ACHN (cell line): ENCODE measurements around the gene CSTPP1.
"Not testable (repeated sequence)": the region's sequence is repeated elsewhere in the genome, so short reads cannot be mapped to it uniquely, and the experiment has no call there.

Experiments
- DNase-seq: peaks from one replicate; pipeline ENCODE4 v3.0.0-alpha.2; 2015
- in situ Hi-C: cut with HindIII; loops from 2 replicates; pipeline ENCODE4 v1.10.0; 2017; ENCODE audit warnings: low sequenced_read_pairs, low pct_ligation_motif_present, low pct_unique_long_range_greater_than_20kb

Gene CSTPP1

GRCh38 chr11:47060807-47061206, 124.2 kb downstream of the CSTPP1 start:
- in situ Hi-C loops: no loop called here
- DNase-seq: no peak

GRCh38 chr11:47061429-47062178, 125.0 kb downstream of the CSTPP1 start:
- DNase-seq: no peak
- in situ Hi-C loops: no loop called here

DNA sequence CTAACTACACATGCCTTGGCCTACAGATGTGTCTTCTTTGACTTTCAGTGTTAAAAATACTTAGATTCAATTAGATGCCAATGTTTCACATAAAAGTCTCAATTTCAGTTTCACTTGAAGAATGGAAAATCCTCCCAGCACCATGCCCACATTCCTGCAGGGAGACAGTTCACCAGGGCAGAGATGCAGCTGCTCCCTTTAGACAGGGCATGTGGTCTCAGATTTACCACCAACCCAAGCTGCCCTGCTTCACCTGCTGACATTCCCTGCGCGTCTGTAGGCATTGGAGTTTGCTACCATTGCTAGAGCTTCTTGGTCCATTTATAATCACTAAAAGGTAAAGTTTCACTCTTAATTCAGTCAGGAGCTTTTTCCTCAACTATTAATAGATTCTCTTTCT, 126.2 kb downstream of the CSTPP1 start:
- in situ Hi-C loops: no loop called here
- no peak for DNase-seq

DNA sequence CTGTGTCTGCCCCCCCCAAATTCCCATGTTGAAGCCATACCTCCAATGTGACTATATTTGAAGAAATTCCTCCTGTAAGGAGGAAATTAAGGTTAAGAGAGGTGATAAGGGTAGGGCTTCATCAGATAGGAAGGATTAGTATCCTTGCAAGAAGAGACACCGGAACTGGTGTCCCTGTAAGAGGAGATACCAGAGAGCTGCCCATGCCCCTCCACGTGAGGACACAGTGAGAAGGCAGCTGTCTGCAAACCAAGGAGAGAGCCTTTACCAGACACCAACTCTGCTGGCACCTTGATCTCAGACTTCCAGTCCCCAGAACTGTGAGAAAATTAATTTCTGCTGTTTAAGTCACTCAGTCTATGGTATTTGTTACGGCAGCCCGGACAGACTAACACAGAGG, 130.8 kb downstream of the CSTPP1 start:
- in situ Hi-C loops: no loop called here
- no peak for DNase-seq

DNA sequence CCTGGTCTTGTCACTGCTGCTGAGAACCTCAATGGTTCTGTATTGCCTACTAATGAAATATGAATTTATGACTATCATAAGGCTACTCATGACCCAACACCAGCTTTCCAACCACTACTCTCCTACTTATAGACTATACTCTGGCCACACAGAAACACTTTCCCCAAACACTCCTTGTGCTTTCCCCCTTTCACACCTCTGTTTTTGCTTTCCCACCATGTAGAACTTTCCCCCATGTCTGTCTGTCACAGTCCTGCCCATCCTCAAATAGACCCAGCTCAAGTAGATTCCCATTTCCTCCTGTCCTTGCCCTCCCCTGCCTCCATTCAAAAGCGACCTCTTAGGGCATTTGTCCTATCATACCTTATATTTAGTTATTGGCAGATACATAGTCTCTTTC, 134.2 kb downstream of the CSTPP1 start:
- in situ Hi-C loops: no loop called here
- DNase-seq: no peak

GRCh38 chr11:47071341-47071740, 134.8 kb downstream of the CSTPP1 start:
- DNase-seq: no peak
- in situ Hi-C loops: no loop called here

- no peak for DNase-seq
- in situ Hi-C loops: no loop called here
Measured at GRCh38 chr11:47071791-47072261, 135.3 kb downstream of the CSTPP1 start.

DNA sequence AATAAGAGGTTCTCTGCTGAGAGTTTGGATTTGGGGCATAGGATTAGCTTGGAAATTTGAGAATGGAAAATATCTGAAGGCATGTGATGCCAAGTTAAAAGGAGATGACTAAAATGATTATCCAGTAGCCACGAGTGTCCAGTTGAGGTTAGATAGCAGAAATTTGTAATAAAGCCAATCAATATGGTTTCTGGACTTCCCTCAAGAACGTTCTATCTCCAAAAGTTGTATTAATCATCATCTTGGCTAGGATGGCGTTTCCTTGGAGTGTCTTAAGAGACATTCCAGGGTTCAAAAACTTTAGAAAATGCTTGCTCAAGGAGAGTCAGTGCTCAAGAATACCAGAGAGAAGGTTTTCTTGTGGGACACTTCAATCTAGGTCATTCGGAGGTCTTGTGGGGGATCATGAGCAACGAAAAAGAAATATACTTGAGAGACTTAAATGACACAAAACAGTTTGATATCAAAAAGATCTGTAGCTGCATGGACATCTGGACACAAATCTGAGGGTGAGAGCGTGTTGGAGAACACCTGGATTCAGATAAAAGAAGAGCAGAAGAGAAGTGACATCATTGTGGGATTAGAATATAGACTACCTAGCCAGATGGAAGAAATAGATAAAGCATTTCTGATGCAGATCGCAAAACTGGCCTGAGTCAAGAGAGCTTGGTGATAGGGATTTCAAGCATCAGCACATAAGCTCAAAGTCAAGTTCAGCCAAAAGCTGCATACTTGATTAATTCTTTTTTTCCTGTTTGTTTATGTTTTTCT, 142.4 kb downstream of the CSTPP1 start:
- in situ Hi-C loops: no loop called here
- no peak for DNase-seq

DNA sequence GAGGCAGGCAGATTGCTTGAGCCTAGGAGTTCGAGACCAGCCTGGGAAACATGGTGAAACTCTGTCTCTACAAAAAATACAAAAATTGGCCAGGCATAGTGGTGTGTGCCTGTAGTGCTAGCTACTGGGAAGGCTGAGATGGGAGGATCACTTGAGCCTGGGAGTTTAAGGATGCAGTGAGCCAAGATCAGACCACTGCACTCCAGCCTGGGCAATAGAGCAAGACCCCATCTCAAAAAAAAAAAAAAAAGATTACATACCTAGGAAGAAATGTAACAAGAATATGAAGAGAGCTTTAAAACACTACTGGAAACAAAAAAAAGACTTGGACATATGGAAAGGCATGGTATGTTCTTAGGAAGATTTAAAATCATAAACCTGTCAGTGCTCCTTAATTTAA, 144.2 kb downstream of the CSTPP1 start:
- in situ Hi-C loops, DNase-seq: not testable (repeated sequence)

GRCh38 chr11:47083913-47084312, 147.4 kb downstream of the CSTPP1 start:
- no peak for DNase-seq
- in situ Hi-C loops: no loop called here

- in situ Hi-C loops: no loop called here
- no peak for DNase-seq
Measured at GRCh38 chr11:47087801-47088200, 151.2 kb downstream of the CSTPP1 start.

DNA sequence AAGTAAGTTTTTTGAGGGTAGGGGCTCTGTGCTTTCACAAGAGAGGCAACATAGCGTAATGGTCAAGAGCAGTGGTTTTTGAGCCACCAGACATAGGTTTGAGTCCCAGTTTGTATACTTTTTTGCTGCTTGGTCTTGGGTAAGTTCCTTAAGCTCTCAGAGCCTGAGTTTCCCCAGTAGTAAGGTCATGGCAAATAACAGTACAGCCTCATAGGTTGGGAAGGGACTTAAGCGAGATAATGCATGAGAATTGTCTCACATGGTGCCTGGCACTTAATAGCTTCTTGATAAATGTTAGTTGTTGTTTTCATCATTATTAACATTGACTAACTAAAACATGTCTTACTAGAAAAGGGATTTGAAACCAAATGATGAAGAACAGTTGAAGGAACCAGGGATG, 157.0 kb downstream of the CSTPP1 start:
- DNase-seq: no peak
- in situ Hi-C loops: no loop called here

DNA sequence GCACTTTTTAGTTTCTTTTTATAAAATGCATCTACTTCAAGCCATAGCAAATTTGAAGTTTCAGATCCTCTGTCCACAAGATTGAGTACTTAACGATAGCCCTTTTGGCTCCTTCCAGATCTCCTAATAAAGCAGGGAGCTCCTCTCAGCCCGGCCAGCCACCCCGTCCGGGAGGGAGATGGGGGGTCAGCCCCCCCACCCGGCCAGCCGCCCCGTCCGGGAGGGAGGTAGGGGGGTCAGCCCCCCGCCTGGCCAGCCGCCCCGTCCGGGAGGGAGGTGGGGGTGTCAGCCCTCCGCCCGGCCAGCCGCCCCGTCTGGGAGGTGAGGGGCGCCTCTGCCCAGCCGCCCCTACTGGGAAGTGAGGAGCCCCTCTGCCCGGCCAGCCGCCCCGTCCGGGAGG, 160.3 kb downstream of the CSTPP1 start:
- in situ Hi-C loops, DNase-seq: not testable (repeated sequence)

GRCh38 chr11:47098223-47098622, 161.7 kb downstream of the CSTPP1 start:
- in situ Hi-C loops, DNase-seq: not testable (repeated sequence)

- no peak for DNase-seq
- in situ Hi-C loops: no loop called here
Measured at GRCh38 chr11:47099214-47099917, 162.8 kb downstream of the CSTPP1 start.

DNA sequence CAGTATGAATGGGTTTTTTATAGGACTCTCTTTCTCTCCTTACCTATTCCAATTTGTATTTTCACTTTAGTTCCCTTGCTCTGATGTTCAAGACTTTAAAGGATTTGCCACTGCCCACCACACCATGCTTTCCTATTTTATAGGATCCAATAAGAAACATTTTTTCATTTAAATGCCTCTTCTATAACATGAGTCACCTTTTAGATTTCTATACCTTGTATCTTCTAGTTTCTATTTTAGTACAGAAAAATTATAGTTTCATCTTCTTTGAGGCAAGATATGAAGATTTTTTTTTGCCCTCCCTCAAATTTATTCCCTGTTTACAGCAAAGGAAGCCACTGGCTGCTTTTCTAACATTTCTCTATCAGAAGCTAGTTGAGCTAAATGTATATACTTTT, 163.4 kb downstream of the CSTPP1 start:
- in situ Hi-C loops: no loop called here
- no peak for DNase-seq

DNA sequence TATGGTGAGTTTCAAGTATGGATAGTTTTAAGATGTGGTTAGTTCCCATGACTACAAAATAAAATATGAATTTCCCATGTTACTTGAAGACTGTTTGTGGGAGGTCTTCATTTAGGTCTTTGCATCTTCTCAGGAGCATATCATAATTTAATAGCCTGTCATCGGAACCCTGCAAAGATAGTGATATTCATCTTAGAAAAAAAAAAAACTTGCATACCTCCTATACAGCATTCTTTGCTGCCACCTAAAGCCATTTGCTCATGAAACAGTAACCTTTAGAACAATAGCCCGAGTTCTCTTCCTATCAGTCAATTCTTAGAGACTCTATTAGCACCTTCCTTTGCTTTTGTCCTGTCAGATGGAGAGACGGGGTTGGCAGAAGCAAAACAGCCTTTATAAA, 164.8 kb downstream of the CSTPP1 start:
- DNase-seq: no peak
- in situ Hi-C loops: no loop called here

DNA sequence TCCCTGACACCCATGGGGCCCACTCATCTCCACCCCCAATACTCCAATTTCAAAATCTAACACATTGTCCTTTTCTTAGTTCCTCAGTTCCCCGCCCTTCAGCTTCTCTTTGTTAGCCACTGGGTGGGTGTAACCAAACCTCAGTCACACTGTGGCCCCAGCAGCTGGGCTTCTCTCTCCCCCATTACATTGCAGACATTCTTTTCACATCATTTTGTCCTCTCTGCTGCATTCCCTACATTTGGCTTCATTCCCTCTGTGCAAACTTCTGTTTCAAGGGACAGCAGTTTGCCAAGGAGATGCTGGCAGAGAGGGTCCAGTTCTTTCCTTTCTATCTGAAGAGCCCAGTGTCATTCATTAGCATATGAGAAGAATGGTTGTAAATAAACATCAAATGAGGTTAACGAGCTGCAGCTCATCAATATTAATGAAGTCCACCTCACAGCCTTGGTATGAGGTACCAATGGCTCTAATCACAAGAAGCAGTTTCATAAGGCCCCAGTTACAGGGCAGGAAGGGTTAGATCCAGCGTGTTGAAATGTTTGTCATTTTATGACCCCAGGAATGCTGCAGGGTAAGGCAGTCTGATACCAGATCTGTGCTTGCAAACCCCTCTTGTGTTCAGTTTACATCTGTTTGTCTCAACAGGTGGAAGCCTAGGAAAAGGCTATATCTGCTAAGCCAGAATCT, 167.8 kb downstream of the CSTPP1 start:
- in situ Hi-C loops: no loop called here
- no peak for DNase-seq

DNA sequence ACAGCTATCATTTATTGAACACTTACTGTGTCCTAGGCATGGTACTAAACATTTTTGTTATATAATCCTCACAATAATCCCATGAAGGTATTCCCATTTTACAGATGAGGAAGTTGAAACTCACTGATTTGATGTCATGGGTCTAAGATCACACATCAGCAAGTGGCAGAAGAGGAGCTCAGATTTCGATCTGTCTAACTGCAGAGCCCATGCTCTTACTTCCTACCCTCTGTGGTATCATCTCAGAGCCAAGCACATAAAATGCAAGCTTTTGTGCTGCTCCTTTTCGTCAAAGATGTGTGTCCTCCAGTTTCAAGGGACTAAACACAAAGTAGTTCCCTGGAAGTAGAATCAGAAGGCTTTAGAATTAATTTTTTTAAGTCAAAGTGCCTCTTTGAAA, 169.0 kb downstream of the CSTPP1 start:
- in situ Hi-C loops: no loop called here
- no peak for DNase-seq
